Measurements from ENCODE around the gene CALM3. TPM values are rescaled to one million over a fixed set of nuclear protein-coding genes. Genes with fewer than 3 reads are reported as not detected.

The CALM3 gene
- total RNA-seq, 4 donors from 2014 or later, result 109 to 170 (median 142) TPM

DNA sequence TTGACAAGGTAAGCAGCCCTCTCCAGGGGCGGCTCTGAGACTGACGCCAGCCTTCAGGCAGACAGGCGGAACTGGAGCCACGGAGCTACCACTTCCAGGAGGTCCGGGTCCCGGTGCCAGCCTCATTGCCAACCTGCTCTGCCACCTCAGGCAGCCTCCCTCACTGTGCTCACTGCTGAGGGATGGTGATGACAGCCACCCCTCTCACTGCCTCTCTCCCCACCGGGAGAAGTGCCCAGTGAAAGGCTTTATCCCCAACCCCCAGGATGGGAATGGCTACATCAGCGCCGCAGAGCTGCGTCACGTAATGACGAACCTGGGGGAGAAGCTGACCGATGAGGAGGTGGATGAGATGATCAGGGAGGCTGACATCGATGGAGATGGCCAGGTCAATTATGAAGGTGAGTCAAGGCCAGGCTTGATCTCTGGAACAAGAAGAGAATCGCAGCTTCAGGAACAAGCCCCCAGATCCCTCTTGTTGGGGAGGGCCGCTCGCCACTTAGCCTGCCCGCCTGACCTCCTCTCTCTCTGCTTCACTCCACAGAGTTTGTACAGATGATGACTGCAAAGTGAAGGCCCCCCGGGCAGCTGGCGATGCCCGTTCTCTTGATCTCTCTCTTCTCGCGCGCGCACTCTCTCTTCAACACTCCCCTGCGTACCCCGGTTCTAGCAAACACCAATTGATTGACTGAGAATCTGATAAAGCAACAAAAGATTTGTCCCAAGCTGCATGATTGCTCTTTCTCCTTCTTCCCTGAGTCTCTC is 7.6 kb downstream of the CALM3 start:
- in situ Hi-C loops (cut with MboI; ENCODE audit: low sequenced_read_pairs in 4 of 4) (no loop called here), intact Hi-C loops (cut with DNase I; ENCODE audit: low total_unique reads) (no loop called here)
- TF ChIP-seq, protein P1, sequence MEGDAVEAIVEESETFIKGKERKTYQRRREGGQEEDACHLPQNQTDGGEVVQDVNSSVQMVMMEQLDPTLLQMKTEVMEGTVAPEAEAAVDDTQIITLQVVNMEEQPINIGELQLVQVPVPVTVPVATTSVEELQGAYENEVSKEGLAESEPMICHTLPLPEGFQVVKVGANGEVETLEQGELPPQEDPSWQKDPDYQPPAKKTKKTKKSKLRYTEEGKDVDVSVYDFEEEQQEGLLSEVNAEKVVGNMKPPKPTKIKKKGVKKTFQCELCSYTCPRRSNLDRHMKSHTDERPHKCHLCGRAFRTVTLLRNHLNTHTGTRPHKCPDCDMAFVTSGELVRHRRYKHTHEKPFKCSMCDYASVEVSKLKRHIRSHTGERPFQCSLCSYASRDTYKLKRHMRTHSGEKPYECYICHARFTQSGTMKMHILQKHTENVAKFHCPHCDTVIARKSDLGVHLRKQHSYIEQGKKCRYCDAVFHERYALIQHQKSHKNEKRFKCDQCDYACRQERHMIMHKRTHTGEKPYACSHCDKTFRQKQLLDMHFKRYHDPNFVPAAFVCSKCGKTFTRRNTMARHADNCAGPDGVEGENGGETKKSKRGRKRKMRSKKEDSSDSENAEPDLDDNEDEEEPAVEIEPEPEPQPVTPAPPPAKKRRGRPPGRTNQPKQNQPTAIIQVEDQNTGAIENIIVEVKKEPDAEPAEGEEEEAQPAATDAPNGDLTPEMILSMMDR (IDR thresholded peaks at IDR 0.05 in 4 of 5, conservative IDR thresholded peaks at IDR 0.05 in 1 of 5), result no peak
- TF ChIP-seq POLR2A (IDR thresholded peaks at IDR 0.05), result no peak
- Histone ChIP-seq H3K27me3 (no peaks in the 10 kb centered on the region), H3K36me3 (peaks cover 0 to 49% of the 10 kb centered on the region in 2 donors), H3K4me1 (peaks cover 14 to 18% of the 10 kb centered on the region in 2 donors), H3K4me3 (no peak overlapping the region), H3K27ac (no peak overlapping the region), H3K9me3 (no peaks in the 10 kb centered on the region)
- DNase-seq (peak in 1 of 2 donors; percentile 9), ATAC-seq (no peak)

DNA sequence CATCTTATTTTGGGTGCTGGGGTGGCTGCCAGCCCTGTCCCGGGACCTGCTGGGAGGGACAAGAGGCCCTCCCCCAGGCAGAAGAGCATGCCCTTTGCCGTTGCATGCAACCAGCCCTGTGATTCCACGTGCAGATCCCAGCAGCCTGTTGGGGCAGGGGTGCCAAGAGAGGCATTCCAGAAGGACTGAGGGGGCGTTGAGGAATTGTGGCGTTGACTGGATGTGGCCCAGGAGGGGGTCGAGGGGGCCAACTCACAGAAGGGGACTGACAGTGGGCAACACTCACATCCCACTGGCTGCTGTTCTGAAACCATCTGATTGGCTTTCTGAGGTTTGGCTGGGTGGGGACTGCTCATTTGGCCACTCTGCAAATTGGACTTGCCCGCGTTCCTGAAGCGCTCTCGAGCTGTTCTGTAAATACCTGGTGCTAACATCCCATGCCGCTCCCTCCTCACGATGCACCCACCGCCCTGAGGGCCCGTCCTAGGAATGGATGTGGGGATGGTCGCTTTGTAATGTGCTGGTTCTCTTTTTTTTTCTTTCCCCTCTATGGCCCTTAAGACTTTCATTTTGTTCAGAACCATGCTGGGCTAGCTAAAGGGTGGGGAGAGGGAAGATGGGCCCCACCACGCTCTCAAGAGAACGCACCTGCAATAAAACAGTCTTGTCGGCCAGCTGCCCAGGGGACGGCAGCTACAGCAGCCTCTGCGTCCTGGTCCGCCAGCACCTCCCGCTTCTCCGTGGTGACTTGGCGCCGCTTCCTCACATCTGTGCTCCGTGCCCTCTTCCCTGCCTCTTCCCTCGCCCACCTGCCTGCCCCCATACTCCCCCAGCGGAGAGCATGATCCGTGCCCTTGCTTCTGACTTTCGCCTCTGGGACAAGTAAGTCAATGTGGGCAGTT is 8.6 kb downstream of the CALM3 start:
- in situ Hi-C loops (cut with MboI; ENCODE audit: low sequenced_read_pairs in 4 of 4) (loop anchor here in 3 of 4 donors (5.0 to 10.0 kb wide), 2 partner anchors 53 to 55 kb away; partner anchors contain the start of gene DACT3 (in 3 of the 3)), intact Hi-C loops (cut with DNase I; ENCODE audit: low total_unique reads) (no loop called here)
- Histone ChIP-seq H3K4me1 (peaks cover 6 to 14% of the 10 kb centered on the region in 2 donors), H3K36me3 (peaks cover 0 to 49% of the 10 kb centered on the region in 2 donors), H3K27ac (no peak overlapping the region), H3K9me3 (no peaks in the 10 kb centered on the region), H3K4me3 (no peak overlapping the region), H3K27me3 (no peaks in the 10 kb centered on the region)
- TF ChIP-seq POLR2A (IDR thresholded peaks at IDR 0.05), result no peak
- TF ChIP-seq, protein P1 (IDR thresholded peaks at IDR 0.05 in 4 of 5, conservative IDR thresholded peaks at IDR 0.05 in 1 of 5), result no peak
- ATAC-seq (no peak), DNase-seq (peak in 1 of 2 donors; percentile 7)

DNA sequence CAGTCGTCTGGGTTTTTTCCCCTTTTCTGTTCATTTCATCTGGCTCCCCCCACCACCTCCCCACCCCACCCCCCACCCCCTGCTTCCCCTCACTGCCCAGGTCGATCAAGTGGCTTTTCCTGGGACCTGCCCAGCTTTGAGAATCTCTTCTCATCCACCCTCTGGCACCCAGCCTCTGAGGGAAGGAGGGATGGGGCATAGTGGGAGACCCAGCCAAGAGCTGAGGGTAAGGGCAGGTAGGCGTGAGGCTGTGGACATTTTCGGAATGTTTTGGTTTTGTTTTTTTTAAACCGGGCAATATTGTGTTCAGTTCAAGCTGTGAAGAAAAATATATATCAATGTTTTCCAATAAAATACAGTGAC is 9.3 kb downstream of the CALM3 start:
- Histone ChIP-seq H3K4me3 (no peak overlapping the region), H3K4me1 (peaks cover 0 to 8% of the 10 kb centered on the region in 2 donors), H3K9me3 (no peaks in the 10 kb centered on the region), H3K27ac (no peak overlapping the region), H3K36me3 (peaks cover 0 to 48% of the 10 kb centered on the region in 2 donors), H3K27me3 (no peaks in the 10 kb centered on the region)
- ATAC-seq (no peak), DNase-seq (peak in 1 of 2 donors; percentile 2)
- TF ChIP-seq, protein P1 (IDR thresholded peaks at IDR 0.05 in 4 of 5, conservative IDR thresholded peaks at IDR 0.05 in 1 of 5), result no peak
- intact Hi-C loops (cut with DNase I; ENCODE audit: low total_unique reads) (no loop called here), in situ Hi-C loops (cut with MboI; ENCODE audit: low sequenced_read_pairs in 4 of 4) (loop anchor here in 3 of 4 donors (5.0 to 10.0 kb wide), 2 partner anchors 52 to 54 kb away; partner anchors contain the start of gene DACT3 (in 3 of the 3))

DNA sequence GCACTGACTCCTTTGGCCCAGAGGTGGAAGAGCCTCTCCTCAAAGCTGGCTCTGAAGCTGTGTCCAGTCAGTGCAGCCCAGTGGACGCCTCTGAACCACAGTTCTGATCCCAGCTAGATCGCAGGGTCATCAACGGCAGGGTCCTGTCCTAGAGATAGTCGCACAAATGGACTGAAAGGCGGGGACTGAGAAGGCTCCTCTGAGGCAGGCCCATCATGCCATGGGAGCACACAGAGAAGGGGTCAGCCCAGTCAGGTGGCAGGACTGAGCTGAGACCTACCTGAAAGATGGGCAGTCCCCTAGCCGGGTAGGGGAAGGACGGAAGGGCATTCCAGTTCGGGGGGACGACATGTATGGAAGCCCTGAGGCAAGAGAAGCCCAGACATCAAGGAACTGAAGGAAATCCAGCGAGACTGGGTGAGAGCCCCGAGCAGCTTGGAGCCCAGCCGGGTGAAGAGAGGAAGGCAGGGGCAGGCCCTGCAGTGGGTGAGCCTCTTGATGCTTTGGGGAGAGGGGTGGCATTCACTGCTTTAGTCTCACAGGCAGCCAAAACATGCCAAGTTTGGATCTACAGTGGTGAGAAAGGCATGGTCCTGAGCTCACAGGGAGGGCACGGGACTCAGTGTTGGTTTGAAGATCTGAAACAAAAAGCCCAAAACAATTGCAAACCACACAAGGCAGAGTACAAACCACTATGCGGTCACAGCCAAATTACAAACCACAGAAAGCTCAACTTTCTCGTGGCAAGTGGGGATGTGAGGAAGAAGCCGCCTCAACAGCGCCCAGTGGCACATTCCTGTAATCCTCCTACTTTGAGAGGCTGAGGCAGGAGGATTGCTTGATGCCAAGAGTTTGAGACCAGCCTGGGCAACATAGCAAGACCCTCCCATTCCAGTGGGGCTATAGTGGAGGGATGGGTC is 10.0 kb downstream of the CALM3 start:
- Histone ChIP-seq H3K9me3 (no peaks in the 10 kb centered on the region), H3K4me3 (no peak overlapping the region), H3K4me1 (peaks cover 0 to 4% of the 10 kb centered on the region in 2 donors), H3K27ac (no peak overlapping the region), H3K27me3 (no peaks in the 10 kb centered on the region), H3K36me3 (peaks cover 0 to 41% of the 10 kb centered on the region in 2 donors)
- intact Hi-C loops (cut with DNase I; ENCODE audit: low total_unique reads), result no loop called here
- in situ Hi-C loops (cut with MboI; ENCODE audit: low sequenced_read_pairs in 4 of 4), result loop anchor here in 3 of 4 donors (5.0 to 10.0 kb wide), 2 partner anchors 51 to 54 kb away; partner anchors contain the start of gene DACT3 (in 3 of the 3)
- TF ChIP-seq POLR2A (IDR thresholded peaks at IDR 0.05), result no peak
- TF ChIP-seq, protein P1 (IDR thresholded peaks at IDR 0.05 in 4 of 5, conservative IDR thresholded peaks at IDR 0.05 in 1 of 5), result no peak
- no peak for ATAC-seq
- peak in 1 of 2 donors; percentile 8 for DNase-seq

Data from gastrocnemius medialis (tissue), 4 donors.